Glomerular endothelial cell (primary cell): ENCODE results near the gene PLCH1. TPM values are rescaled to one million over a fixed set of nuclear protein-coding genes. Genes with fewer than 3 reads are reported as not detected.

Source experiments
- DNase-seq: peaks from one replicate; pipeline ENCODE4 v3.0.0-alpha.2; 2011; ENCODE audit warnings: low read depth, low spot score; ENCODE audit errors: extremely low read depth
- total RNA-seq: library from RNA; depleted of rRNA; stranded (reverse); fragments of >200 nt; gene quantifications from 2 replicates; pipeline ENCODE4 v1.2.3, GENCODE V29; 2015

Gene PLCH1
- total RNA-seq, 1 donor from 2014 or later: not detected

- no peak for DNase-seq
Measured at GRCh38 chr3:155365178-155365783, 379.6 kb downstream of the PLCH1 start.

- DNase-seq: no peak
Measured at GRCh38 chr3:155364492-155364891, 380.4 kb downstream of the PLCH1 start.

GRCh38 chr3:155363690-155364070 lies 381.2 kb downstream of the PLCH1 start:
- DNase-seq: no peak

DNA sequence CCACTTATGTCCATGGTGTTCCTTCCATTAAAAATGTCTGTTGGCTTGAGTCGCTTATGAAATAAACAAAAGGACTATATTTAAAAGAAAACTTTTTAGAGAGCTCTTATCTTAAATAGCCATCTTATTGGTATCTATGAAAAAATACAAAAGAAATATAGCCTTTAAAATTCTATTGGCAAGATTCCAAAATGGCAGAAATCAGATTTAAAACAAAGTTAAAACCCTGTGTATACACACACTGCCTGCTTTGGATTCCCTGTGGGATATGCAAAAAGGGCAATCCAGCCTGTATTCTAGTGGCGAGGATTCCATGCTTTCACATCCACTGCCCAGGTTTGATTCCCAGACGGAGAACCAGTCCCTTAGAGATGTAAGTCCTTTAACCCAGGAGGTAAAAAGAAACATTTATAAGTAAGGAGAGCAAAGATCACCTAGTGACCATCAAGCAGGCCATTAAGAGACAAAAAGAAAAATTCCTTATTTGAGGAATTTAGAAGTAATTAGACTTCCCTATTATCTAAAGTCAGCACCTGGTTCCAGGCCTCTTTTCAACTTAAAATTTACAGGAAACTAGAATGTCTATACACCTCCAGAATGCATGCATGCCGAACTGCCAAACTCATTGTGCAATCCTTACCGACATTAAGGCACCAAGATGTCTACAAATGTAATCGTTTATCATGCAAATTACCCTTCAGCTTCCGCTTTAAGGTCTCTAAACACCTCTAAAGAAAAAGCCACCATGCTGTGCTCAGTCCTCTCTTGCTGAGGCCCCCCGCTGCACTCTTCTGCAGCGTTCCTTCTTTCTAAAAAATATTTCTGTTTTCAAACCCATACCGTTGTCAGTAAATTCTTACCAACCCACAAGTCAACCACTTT lies 381.8 kb downstream of the PLCH1 start:
- no peak for DNase-seq

DNA sequence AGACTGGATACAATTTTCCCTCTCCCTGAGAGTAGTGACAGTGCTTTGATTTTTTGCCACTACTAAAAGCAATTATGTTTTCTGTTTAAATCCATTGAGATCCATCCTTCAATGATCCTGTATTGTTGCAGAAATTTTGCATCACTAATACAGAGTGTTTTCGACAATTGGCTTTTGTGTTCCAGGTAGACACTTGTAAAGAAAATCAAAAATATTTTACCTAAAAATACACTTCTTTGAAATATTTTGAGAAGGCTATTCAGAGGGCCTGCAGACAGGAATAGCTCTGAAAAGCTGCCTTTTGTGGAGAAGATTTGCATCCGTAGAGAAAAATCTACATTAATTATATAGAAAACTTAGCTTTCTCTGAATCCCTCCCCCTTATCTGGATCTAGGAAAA lies 384.6 kb downstream of the PLCH1 start:
- no peak for DNase-seq

GRCh38 chr3:155356594-155357370 lies 388.1 kb downstream of the PLCH1 start:
- no peak for DNase-seq

GRCh38 chr3:155354658-155355057 lies 390.2 kb downstream of the PLCH1 start:
- DNase-seq: no peak

DNA sequence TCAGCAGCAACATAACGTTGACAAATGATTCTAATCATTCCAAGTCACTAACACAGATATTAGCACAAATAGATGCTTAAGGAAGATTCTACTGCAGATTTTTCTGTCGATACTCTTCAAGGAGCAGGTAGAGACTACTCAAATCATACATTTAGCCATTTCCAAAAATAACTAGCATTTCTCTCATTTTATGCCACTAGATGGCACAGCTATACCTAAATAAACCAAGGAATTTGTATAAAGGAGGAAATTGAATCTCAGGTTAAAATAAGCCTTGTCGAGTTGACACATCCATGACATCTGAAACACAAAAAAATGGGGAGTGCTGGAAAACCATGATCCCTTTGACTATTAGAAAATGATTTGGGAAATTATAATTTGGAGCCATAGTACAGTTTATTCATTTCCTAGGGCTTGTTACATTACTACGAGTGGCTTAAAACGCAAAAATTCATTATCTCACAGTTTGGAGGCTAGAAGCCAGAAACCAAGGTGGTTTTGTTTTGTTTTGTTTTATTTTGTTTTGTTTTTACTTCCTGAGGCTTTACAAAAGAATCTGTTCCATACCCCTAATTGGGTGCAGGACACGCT lies 391.9 kb downstream of the PLCH1 start:
- peak; percentile 12 for DNase-seq

DNA sequence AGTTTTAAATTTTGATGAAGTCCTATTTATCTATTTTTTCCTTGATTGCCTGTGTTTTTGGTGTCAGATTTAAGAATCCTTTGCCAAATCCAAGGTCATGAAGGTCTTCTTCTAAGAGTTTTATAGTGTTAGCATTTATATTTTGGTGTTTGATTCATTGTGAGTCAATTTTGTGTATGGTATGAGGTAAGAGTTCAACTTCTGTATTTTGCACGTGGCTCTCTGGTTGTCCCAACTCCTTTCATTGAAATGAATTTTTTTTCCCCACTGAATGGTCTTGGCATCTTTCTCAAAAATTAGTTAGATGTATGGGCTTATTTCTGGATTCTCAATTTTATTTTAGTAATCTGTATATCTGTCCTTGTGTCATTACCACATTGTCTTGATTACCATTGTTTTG lies 394.3 kb downstream of the PLCH1 start:
- DNase-seq: no peak

GRCh38 chr3:155347901-155348300 lies 397.0 kb downstream of the PLCH1 start:
- DNase-seq: no peak

- no peak for DNase-seq
Measured at GRCh38 chr3:155342344-155342743, 402.5 kb downstream of the PLCH1 start.

- no peak for DNase-seq
Measured at GRCh38 chr3:155339052-155339451, 405.8 kb downstream of the PLCH1 start.

GRCh38 chr3:155335724-155336354 lies 409.0 kb downstream of the PLCH1 start:
- no peak for DNase-seq

GRCh38 chr3:155334914-155335723 lies 409.8 kb downstream of the PLCH1 start:
- DNase-seq: no peak

- DNase-seq: no peak
Measured at GRCh38 chr3:155334215-155334913, 410.5 kb downstream of the PLCH1 start.

DNA sequence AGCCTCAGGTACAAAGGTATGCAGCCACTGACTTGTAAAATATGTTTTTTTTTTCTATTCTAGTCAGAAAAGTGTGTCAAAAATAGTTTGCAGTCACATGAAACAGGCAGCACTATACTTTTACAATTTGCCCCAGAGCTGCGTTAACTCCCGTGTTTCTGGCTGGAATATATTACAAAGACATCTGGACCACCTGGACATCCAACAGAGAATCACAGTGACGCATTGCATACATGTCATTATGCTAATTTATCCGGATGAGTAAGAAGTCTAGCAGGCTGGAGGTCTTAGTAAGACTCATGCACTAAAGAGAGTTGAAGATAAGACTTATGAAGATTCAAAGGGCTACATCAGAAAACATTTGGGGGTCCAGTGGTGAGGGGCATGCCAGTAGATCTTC lies 412.2 kb downstream of the PLCH1 start:
- no peak for DNase-seq

DNA sequence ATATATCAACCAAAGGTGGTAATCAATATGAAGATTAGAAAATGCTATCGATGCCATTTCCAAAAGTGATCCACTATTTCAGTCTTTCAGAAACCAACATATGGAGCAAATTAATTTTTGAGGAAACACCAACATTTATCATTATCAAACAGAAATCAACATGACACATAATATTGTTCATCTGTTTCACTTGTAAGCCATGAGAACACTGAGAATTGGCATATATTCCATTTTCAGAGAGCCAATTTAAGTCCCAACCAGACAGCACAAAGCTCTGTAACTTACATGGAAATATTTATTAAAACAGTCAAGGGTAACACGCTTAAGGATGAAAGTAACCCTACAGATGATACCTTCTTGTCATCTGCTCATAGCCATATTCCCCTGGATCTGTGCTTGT lies 413.8 kb downstream of the PLCH1 start:
- no peak for DNase-seq

- no peak for DNase-seq
Measured at GRCh38 chr3:155330370-155330769, 414.5 kb downstream of the PLCH1 start.

DNA sequence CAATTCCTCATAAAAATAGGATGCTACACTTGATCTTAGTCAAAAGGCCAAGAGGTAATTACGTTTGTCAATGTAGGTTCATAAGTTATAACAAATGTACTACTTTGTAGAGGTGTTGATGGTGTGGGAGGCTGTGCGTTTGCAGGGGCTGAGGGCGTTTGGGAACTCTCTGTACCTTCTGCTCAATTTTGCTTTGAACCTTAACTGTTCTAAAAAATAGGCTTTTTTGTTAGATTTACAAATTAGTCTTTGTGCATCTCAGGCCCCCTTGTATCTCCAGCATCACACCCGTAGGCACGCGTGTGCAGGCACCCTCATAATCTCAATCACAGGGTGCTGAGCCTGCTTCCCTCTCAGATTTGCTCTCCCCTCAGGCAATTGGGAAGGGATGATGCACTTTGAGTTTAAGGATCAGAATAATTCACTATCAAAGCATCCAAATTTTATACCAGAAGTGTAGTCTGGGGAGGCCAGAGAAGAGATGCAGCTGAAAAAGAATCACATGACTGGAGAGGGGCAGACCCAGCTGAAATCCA lies 415.3 kb downstream of the PLCH1 start:
- no peak for DNase-seq
